HG03575 (cell line): ENCODE data around the gene CYB5R2.

Experiments
- ATAC-seq: cut with Tn5 transposase; IDR thresholded peaks from one replicate; pipeline ENCODE4 v1.9.1; 2021; ENCODE audit not compliant: unreplicated experiment, insufficient number of reproducible peaks, low FRiP score; ENCODE audit errors: extremely low read depth

Gene CYB5R2

GRCh38 chr11:7672960-7673723 is at the start of gene CYB5R2:
TSS of gene CYB5R2 (minus strand) at chr11:7673500. CDS start at chr11:7672825, 675 bp downstream.
- no peak for ATAC-seq

GRCh38 chr11:7714786-7715185 is 41.5 kb upstream of the CYB5R2 start:
- no peak for ATAC-seq

GRCh38 chr11:7706377-7706776 is 33.1 kb upstream of the CYB5R2 start, which contains the start of gene OVCH2:
TSS of gene OVCH2 (minus strand) at chr11:7706477. CDS start at chr11:7706394, 83 bp downstream.
- ATAC-seq = no peak

GRCh38 chr11:7703740-7704139 is 30.4 kb upstream of the CYB5R2 start:
- no peak for ATAC-seq

- ATAC-seq = no peak
These were observed 23.1 kb upstream of the CYB5R2 start for GRCh38 chr11:7696424-7696823.

GRCh38 chr11:7694235-7694634 is 20.9 kb upstream of the CYB5R2 start:
- ATAC-seq = no peak

- no peak for ATAC-seq
These were observed 19.1 kb upstream of the CYB5R2 start for GRCh38 chr11:7692426-7692825.

GRCh38 chr11:7691759-7692350 is 18.6 kb upstream of the CYB5R2 start:
- ATAC-seq = no peak

GRCh38 chr11:7690648-7691047 is 17.3 kb upstream of the CYB5R2 start:
- no peak for ATAC-seq

GRCh38 chr11:7689239-7689638 is 15.9 kb upstream of the CYB5R2 start:
- no peak for ATAC-seq

GRCh38 chr11:7688238-7688826 is 15.0 kb upstream of the CYB5R2 start:
- no peak for ATAC-seq

- ATAC-seq = no peak
These were observed 14.1 kb upstream of the CYB5R2 start for GRCh38 chr11:7687386-7687785.

- no peak for ATAC-seq
These were observed 13.5 kb upstream of the CYB5R2 start for GRCh38 chr11:7686761-7687160.

- no peak for ATAC-seq
These were observed 10.3 kb upstream of the CYB5R2 start for GRCh38 chr11:7683571-7683970.

- ATAC-seq = no peak
These were observed 4.5 kb upstream of the CYB5R2 start for GRCh38 chr11:7677796-7678201.

- ATAC-seq = no peak
These were observed 3.8 kb upstream of the CYB5R2 start for GRCh38 chr11:7677071-7677470.

- ATAC-seq = no peak
These were observed 2.3 kb upstream of the CYB5R2 start for GRCh38 chr11:7675631-7676030.

- no peak for ATAC-seq
These were observed 579 bp upstream of the CYB5R2 start for GRCh38 chr11:7673724-7674434.

- no peak for ATAC-seq
These were observed 882 bp downstream of the CYB5R2 start for GRCh38 chr11:7672276-7672959.
